ENCODE data around the gene CBR4. TPM values are rescaled to one million over a fixed set of nuclear protein-coding genes. Genes with fewer than 3 reads are reported as not detected.

The CBR4 gene
- total RNA-seq, 2 donors from 2014 or later: 11.6 to 13.1 TPM

GRCh38 chr4:169045862-169046584 is 36.0 kb upstream of the CBR4 start:
- Histone ChIP-seq H3K9me3 (no peaks in the 10 kb centered on the region), H3K27me3 (replicated peaks; ENCODE audit: insufficient read depth) (no peaks in the 10 kb centered on the region), H3K4me1 (ENCODE audit: control insufficient read depth in 1 of 2, low read depth in 2 of 2) (peaks cover 0 to 12% of the 10 kb centered on the region in 2 donors), H3K27ac (no peak overlapping the region), H3K4me3 (no peak overlapping the region), H3K36me3 (no peaks in the 10 kb centered on the region)
- TF ChIP-seq, protein P1, sequence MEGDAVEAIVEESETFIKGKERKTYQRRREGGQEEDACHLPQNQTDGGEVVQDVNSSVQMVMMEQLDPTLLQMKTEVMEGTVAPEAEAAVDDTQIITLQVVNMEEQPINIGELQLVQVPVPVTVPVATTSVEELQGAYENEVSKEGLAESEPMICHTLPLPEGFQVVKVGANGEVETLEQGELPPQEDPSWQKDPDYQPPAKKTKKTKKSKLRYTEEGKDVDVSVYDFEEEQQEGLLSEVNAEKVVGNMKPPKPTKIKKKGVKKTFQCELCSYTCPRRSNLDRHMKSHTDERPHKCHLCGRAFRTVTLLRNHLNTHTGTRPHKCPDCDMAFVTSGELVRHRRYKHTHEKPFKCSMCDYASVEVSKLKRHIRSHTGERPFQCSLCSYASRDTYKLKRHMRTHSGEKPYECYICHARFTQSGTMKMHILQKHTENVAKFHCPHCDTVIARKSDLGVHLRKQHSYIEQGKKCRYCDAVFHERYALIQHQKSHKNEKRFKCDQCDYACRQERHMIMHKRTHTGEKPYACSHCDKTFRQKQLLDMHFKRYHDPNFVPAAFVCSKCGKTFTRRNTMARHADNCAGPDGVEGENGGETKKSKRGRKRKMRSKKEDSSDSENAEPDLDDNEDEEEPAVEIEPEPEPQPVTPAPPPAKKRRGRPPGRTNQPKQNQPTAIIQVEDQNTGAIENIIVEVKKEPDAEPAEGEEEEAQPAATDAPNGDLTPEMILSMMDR (IDR thresholded peaks at IDR 0.05): no peak
- no peak for ATAC-seq (ENCODE audit: insufficient number of reproducible peaks, low FRiP score, low read depth)
- DNase-seq (ENCODE audit: low spot score): no peak

DNA sequence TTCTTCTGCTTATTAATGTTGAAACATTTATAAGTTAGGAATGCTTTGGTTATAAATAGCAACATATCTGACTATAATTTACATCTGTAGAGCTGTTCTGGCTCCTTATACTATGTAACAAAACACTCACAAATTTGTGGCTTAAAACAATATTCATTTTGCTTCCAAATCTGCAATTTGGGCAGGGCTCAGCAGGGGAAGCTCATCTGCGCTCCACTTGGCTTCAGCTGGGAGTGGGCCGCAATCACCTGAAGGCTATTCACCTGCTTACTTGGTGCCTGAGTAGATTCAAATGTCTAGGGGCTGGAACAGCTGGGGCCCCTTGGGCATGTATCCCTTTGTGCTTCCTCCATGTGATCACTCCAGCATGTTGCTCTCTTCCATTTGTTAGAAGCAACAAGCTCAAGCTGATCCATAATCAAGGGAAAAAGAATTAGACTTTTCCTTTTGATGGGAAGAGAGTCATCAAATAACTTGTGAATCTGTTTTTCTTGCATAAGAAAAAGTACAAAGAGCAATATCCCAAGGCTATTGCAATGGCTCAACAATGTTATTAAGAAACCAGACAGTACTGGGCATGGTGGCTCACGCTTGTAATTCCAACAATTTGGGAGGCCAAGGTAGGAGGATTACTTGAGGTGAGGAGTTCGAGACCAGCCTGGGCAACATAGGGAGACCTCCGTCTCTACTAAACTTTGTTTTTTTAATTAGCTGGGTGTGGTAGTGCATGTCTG is 34.8 kb upstream of the CBR4 start:
- Histone ChIP-seq H3K36me3 (no peaks in the 10 kb centered on the region), H3K4me1 (ENCODE audit: control insufficient read depth in 1 of 2, low read depth in 2 of 2) (peaks cover 0 to under 1% of the 10 kb centered on the region in 2 donors), H3K9me3 (no peaks in the 10 kb centered on the region), H3K27ac (no peak overlapping the region), H3K27me3 (replicated peaks; ENCODE audit: insufficient read depth) (no peaks in the 10 kb centered on the region), H3K4me3 (no peak overlapping the region)
- no peak for ATAC-seq (ENCODE audit: insufficient number of reproducible peaks, low FRiP score, low read depth)
- TF ChIP-seq, protein P1 (IDR thresholded peaks at IDR 0.05): no peak
- no peak for DNase-seq (ENCODE audit: low spot score)

GRCh38 chr4:169042608-169043007 is 32.6 kb upstream of the CBR4 start:
- ATAC-seq (ENCODE audit: insufficient number of reproducible peaks, low FRiP score, low read depth) (no peak), DNase-seq (ENCODE audit: low spot score) (no peak)
- H3K4me3 ChIP-seq: no peak overlapping the region
- H3K27me3 ChIP-seq (replicated peaks; ENCODE audit: insufficient read depth): no peaks in the 10 kb centered on the region
- H3K4me1 ChIP-seq (ENCODE audit: control insufficient read depth in 1 of 2, low read depth in 2 of 2): no peaks in the 10 kb centered on the region
- no peak overlapping the region for H3K27ac ChIP-seq
- no peaks in the 10 kb centered on the region for H3K9me3 ChIP-seq
- TF ChIP-seq, protein P1 (IDR thresholded peaks at IDR 0.05): no peak
- H3K36me3 ChIP-seq: no peaks in the 10 kb centered on the region

GRCh38 chr4:169040559-169041261 is 30.7 kb upstream of the CBR4 start:
- Histone ChIP-seq H3K27ac (no peak overlapping the region), H3K4me1 (ENCODE audit: control insufficient read depth in 1 of 2, low read depth in 2 of 2) (no peaks in the 10 kb centered on the region), H3K4me3 (no peak overlapping the region), H3K27me3 (replicated peaks; ENCODE audit: insufficient read depth) (no peaks in the 10 kb centered on the region), H3K36me3 (no peaks in the 10 kb centered on the region), H3K9me3 (no peaks in the 10 kb centered on the region)
- DNase-seq (ENCODE audit: low spot score) (no peak), ATAC-seq (ENCODE audit: insufficient number of reproducible peaks, low FRiP score, low read depth) (no peak)
- TF ChIP-seq, protein P1 (IDR thresholded peaks at IDR 0.05): no peak
